Activated CD4-positive, alpha-beta T cell treated with anti-CD3 and anti-CD28 coated beads, Interleukin-2, amount 50 U/mL, for 48 hours (primary cell): ENCODE measurements around the gene GSTM1.
"Not testable (repeated sequence)": the region's sequence is repeated elsewhere in the genome, so short reads cannot be mapped to it uniquely, and the experiment has no call there.

Experiments
- DNase-seq, 2 experiments: peaks; one replicate each; pipeline ENCODE4 v3.0.0-alpha.2; 2020

Gene GSTM1

GRCh38 chr1:109660691-109661026 lies 27.0 kb upstream of the GSTM1 start:
- DNase-seq = not testable (repeated sequence)

- no peak for DNase-seq
Observed at GRCh38 chr1:109661391-109661790, 26.2 kb upstream of the GSTM1 start.

- DNase-seq = no peak
Observed at GRCh38 chr1:109664671-109665070, 22.9 kb upstream of the GSTM1 start.

- DNase-seq = peak; percentile 92 to 93
Observed at GRCh38 chr1:109667452-109668122, 20.0 kb upstream of the GSTM1 start, which contains the start of gene GSTM2. TSS of gene GSTM2 (plus strand) at chr1:109668057. CDS start at chr1:109668116, 59 bp downstream.

- no peak for DNase-seq
Observed at GRCh38 chr1:109668123-109668775, 19.4 kb upstream of the GSTM1 start.

- DNase-seq = no peak
Observed at GRCh38 chr1:109669246-109669948, 18.2 kb upstream of the GSTM1 start.

GRCh38 chr1:109669949-109670302 lies 17.7 kb upstream of the GSTM1 start:
- not testable (repeated sequence) for DNase-seq

- DNase-seq = no peak
Observed at GRCh38 chr1:109671067-109671466, 16.6 kb upstream of the GSTM1 start.

GRCh38 chr1:109673861-109674260 lies 13.8 kb upstream of the GSTM1 start:
- not testable (repeated sequence) for DNase-seq

GRCh38 chr1:109676683-109677381 lies 10.8 kb upstream of the GSTM1 start:
- not testable (repeated sequence) for DNase-seq

- no peak for DNase-seq
Observed at GRCh38 chr1:109677459-109677858, 10.2 kb upstream of the GSTM1 start.

- DNase-seq = not testable (repeated sequence)
Observed at GRCh38 chr1:109678637-109679036, 9.0 kb upstream of the GSTM1 start.

GRCh38 chr1:109684777-109685176 lies 2.8 kb upstream of the GSTM1 start:
- DNase-seq = not testable (repeated sequence)

- not testable (repeated sequence) for DNase-seq
Observed at GRCh38 chr1:109685399-109685798, 2.2 kb upstream of the GSTM1 start.

- DNase-seq = not testable (repeated sequence)
Observed at GRCh38 chr1:109685890-109686289, 1.7 kb upstream of the GSTM1 start.

GRCh38 chr1:109687109-109687508 lies 508 bp upstream of the GSTM1 start:
- not testable (repeated sequence) for DNase-seq

- no peak for DNase-seq
Observed at GRCh38 chr1:109689844-109690405, 2.3 kb downstream of the GSTM1 start.

GRCh38 chr1:109691759-109692158 lies 4.1 kb downstream of the GSTM1 start:
- DNase-seq = no peak

GRCh38 chr1:109694400-109694799 lies 6.8 kb downstream of the GSTM1 start:
- DNase-seq = not testable (repeated sequence)

GRCh38 chr1:109695138-109695537 lies 7.5 kb downstream of the GSTM1 start:
- DNase-seq = not testable (repeated sequence)

- no peak for DNase-seq
Observed at GRCh38 chr1:109697066-109697465, 9.4 kb downstream of the GSTM1 start.

GRCh38 chr1:109697861-109698260 lies 10.2 kb downstream of the GSTM1 start:
- DNase-seq = not testable (repeated sequence)

- DNase-seq = not testable (repeated sequence)
Observed at GRCh38 chr1:109702940-109703339, 15.3 kb downstream of the GSTM1 start.
